SK-N-SH (cell line): ENCODE measurements around the gene KCNE3. TPM values are rescaled to one million over a fixed set of nuclear protein-coding genes. Genes with fewer than 3 reads are reported as not detected.
A peak's percentile ranks its signal among the peaks of the same experiment; 100 is the strongest.

ENCODE experiments used
- CTCF ChIA-PET: fragments of 300-600, 350-600 bp; formaldehyde crosslinking; extraction: SDS; loops from one replicate; lab custom pipeline; 2021; lab: Yijun Ruan, JAX
- POLR2A ChIA-PET: fragments of 350-600 bp; sonication (Branson Sonifier 250); formaldehyde crosslinking; extraction: SDS; loops from one replicate; lab custom pipeline; 2020; ENCODE audit warnings: antibody characterized with exemption, inconsistent platforms; lab: Yijun Ruan, JAX
- DNase-seq: peaks from one replicate; pipeline ENCODE4 v3.0.0; 2012
- H2AFZ ChIP-seq: fragments of 200-600 bp; sonication (generic); 2 replicates; pipeline ENCODE4 v1.8.1; 2016; ENCODE audit warnings: antibody characterized with exemption, mild to moderate bottlenecking, low read depth
- H3F3A ChIP-seq: fragments of 200-600 bp; sonication (generic); replicated peaks from 2 replicates; pipeline ENCODE3; 2016; ENCODE audit warnings: antibody characterized with exemption, mild to moderate bottlenecking; ENCODE audit not compliant: insufficient read depth
- H3K27ac ChIP-seq, 2 experiments: fragments of 200-500 bp in 1 of 2; fragments of 200-600 bp in 1 of 2; sonication (Bioruptor generic) in 1 of 2; sonication (generic), shearing (Covaris generic) in 1 of 2; 2 replicates each; pipeline versions ENCODE4 v1.5.1 to v1.6.1; 2014 to 2016; ENCODE audit warnings: low read depth in 2 of 2, inconsistent platforms in 1 of 2, low read length in 1 of 2, mild to moderate bottlenecking in 1 of 2, mixed read lengths in 1 of 2
- H3K27me3 ChIP-seq: fragments of 200-600 bp; sonication (generic), shearing (Covaris generic); 2 replicates; pipeline ENCODE4 v1.6.1; 2016; ENCODE audit warnings: mixed run types; ENCODE audit not compliant: insufficient read depth
- H3K36me3 ChIP-seq, 2 experiments: fragments of 200-500 bp in 1 of 2; fragments of 200-600 bp in 1 of 2; sonication (Bioruptor generic) in 1 of 2; sonication (generic) in 1 of 2; replicated peaks in 1 of 2; 2 replicates each; pipeline versions ENCODE3 to v1.5.1; 2014 to 2016; ENCODE audit warnings: low read length in 1 of 2, mild to moderate bottlenecking in 1 of 2; ENCODE audit not compliant: insufficient read depth in 2 of 2, control insufficient read depth in 1 of 2
- H3K4me1 ChIP-seq, 2 experiments: fragments of 200-500 bp in 1 of 2; fragments of 200-600 bp in 1 of 2; sonication (Bioruptor generic) in 1 of 2; sonication (generic), shearing (Covaris generic) in 1 of 2; 2 replicates each; pipeline versions ENCODE4 v1.5.1 to v1.6.1; 2014 to 2016; ENCODE audit warnings: low read depth in 1 of 2, low read length in 1 of 2, mixed run types in 1 of 2; ENCODE audit not compliant: insufficient read depth in 2 of 2, control insufficient read depth in 1 of 2
- H3K4me2 ChIP-seq: fragments of 200-600 bp; sonication (generic), shearing (Covaris generic); 2 replicates; pipeline ENCODE4 v1.6.1; 2017; ENCODE audit warnings: mixed run types
- H3K4me3 ChIP-seq, 2 experiments: fragments of 200-500 bp in 1 of 2; fragments of 200-600 bp in 1 of 2; sonication (Bioruptor generic) in 1 of 2; sonication (generic), shearing (Covaris generic) in 1 of 2; 2 replicates each; pipeline versions ENCODE4 v1.5.1 to v1.8.1; 2014 to 2016; ENCODE audit warnings: low read depth in 2 of 2, inconsistent platforms in 1 of 2, low read length in 1 of 2, mild to moderate bottlenecking in 1 of 2, mixed read lengths in 1 of 2, moderate library complexity in 1 of 2
- H3K79me2 ChIP-seq: fragments of 200-600 bp; sonication (generic); 2 replicates; pipeline ENCODE4 v1.8.1; 2017; ENCODE audit warnings: mild to moderate bottlenecking; ENCODE audit not compliant: insufficient read depth
- H3K9ac ChIP-seq: fragments of 200-600 bp; sonication (generic); 2 replicates; pipeline ENCODE4 v1.6.1; 2017; ENCODE audit warnings: mixed run types
- H3K9me2 ChIP-seq: fragments of 200-600 bp; sonication (generic); 2 replicates; pipeline ENCODE4 v1.6.1; 2017; ENCODE audit warnings: mixed run types
- H3K9me3 ChIP-seq: fragments of 200-600 bp; sonication (generic); 2 replicates; pipeline ENCODE4 v1.6.1; 2017; ENCODE audit warnings: mixed run types, mild to moderate bottlenecking, moderate library complexity
- H4K20me1 ChIP-seq: fragments of 200-600 bp; sonication (generic); 2 replicates; pipeline ENCODE4 v1.6.1; 2017; ENCODE audit warnings: mild to moderate bottlenecking, mixed run types; ENCODE audit not compliant: insufficient read depth
- EZH2phosphoT487 ChIP-seq: fragments of 200-600 bp; sonication (generic); IDR thresholded peaks from 2 replicates; pipeline ENCODE4 v1.6.1; 2017; ENCODE audit warnings: low read depth, mixed run types, mild to moderate bottlenecking, antibody characterized with exemption, moderate library complexity, borderline replicate concordance
- FOXJ3 ChIP-seq: sonication (generic); formaldehyde crosslinking; IDR thresholded peaks from 2 replicates; pipeline ENCODE4 v1.5.1; 2020; ENCODE audit warnings: mild to moderate bottlenecking, missing genetic modification reagents
- GATA2 ChIP-seq: sonication (generic); formaldehyde crosslinking; IDR thresholded peaks from 2 replicates; pipeline ENCODE4 v1.5.0; 2020; ENCODE audit warnings: mild to moderate bottlenecking, missing genetic modification reagents
- JUND ChIP-seq: IDR thresholded peaks from 2 replicates; pipeline ENCODE4 v1.4.0; 2012
- MEF2A ChIP-seq: IDR thresholded peaks from 2 replicates; pipeline ENCODE4 v1.4.0; 2012; ENCODE audit warnings: low read depth, borderline replicate concordance
- NRF1 ChIP-seq: IDR thresholded peaks from 2 replicates; pipeline ENCODE4 v1.6.1; 2012; ENCODE audit warnings: low read depth, mild to moderate bottlenecking, low read length
- RCOR1 ChIP-seq: fragments of 150-350 bp; IDR thresholded peaks from 2 replicates; pipeline ENCODE4 v1.6.1; 2017; ENCODE audit warnings: antibody characterized with exemption, low read length
- RFX5 ChIP-seq: IDR thresholded peaks from 2 replicates; pipeline ENCODE4 v1.6.1; 2012; ENCODE audit warnings: mild to moderate bottlenecking, improper control_type of control experiment, low read length
- RXRA ChIP-seq: IDR thresholded peaks from 2 replicates; pipeline ENCODE4 v1.4.0; 2012; ENCODE audit warnings: low read depth, mild to moderate bottlenecking, borderline replicate concordance
- SIN3A ChIP-seq: IDR thresholded peaks from 2 replicates; pipeline ENCODE4 v1.6.1; 2012; ENCODE audit warnings: low read depth, mild to moderate bottlenecking, low read length, moderate library complexity, borderline replicate concordance
- TAF1 ChIP-seq: IDR thresholded peaks from 2 replicates; pipeline ENCODE4 v1.6.1; 2012; ENCODE audit warnings: low read depth, mild to moderate bottlenecking, low read length, moderate library complexity, borderline replicate concordance
- TCF12 ChIP-seq: IDR thresholded peaks from 2 replicates; pipeline ENCODE4 v1.4.0; 2012
- WGBS: methylation state at CpG from one replicate; pipeline ENCODE4 v1.1.6; 2017; ENCODE audit warnings: low lambda C conversion rate; 5-methylcytosine and 5-hydroxymethylcytosine counted together
- polyA plus RNA-seq, 3 experiments: library from polyadenylated mRNA; depleted of rRNA; stranded (reverse); fragments of >200 nt; gene quantifications; 2 replicates each; pipeline ENCODE4 v1.2.3, GENCODE V29; 2012
- TF ChIP-seq, protein P1 (sequence below): fragments of 150-350 bp; IDR thresholded peaks from 2 replicates; pipeline ENCODE4 v1.6.1; 2017; ENCODE audit warnings: antibody characterized with exemption, low read length, low read depth, borderline replicate concordance
- TF ChIP-seq, protein P2 (sequence below): IDR thresholded peaks from 2 replicates; pipeline ENCODE4 v1.6.1; 2012; ENCODE audit warnings: mild to moderate bottlenecking, low read depth, low read length, moderate library complexity
- TF ChIP-seq, protein P3 (sequence below): IDR thresholded peaks from 2 replicates; pipeline ENCODE4 v1.4.0; 2012; ENCODE audit warnings: low read depth, borderline replicate concordance

The KCNE3 gene
- polyA plus RNA-seq, 1 of the 3 experiments (the other 2 are of a cell fraction), result not detected

DNA sequence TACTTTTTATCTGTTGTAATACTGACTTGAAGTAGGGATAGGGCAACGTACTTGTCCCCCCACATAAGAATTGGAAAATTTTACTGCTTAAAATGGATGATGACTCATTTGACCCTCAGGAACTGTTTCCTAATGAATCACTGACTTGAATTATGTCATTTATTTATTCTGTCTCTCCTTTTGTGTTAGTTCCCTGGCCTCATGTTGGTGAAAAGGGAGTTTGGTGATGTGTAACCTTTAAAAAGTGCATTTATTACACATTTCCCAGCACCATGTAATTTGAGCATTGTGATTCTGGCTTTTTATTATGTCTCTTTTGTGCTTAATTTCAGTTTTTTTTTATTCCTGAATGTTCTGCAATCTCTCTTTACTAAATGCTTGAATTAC, 48.8 kb downstream of the KCNE3 start (continued):
- TF ChIP-seq EZH2phosphoT487, result no peak
- no peak for TF ChIP-seq SIN3A
- no peak for TF ChIP-seq NRF1
- TF ChIP-seq, protein P1, sequence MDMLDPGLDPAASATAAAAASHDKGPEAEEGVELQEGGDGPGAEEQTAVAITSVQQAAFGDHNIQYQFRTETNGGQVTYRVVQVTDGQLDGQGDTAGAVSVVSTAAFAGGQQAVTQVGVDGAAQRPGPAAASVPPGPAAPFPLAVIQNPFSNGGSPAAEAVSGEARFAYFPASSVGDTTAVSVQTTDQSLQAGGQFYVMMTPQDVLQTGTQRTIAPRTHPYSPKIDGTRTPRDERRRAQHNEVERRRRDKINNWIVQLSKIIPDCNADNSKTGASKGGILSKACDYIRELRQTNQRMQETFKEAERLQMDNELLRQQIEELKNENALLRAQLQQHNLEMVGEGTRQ, result no peak
- no peak for TF ChIP-seq RCOR1
- TF ChIP-seq TCF12, result no peak; the same call in 1 of the 2 replicates
- TF ChIP-seq FOXJ3 (CRISPR knock-in tag), result no peak
- peak; percentile 81; the same call in 1 of the 2 replicates for TF ChIP-seq MEF2A
- no peak for TF ChIP-seq GATA2 (CRISPR knock-in tag)
- TF ChIP-seq, protein P2, sequence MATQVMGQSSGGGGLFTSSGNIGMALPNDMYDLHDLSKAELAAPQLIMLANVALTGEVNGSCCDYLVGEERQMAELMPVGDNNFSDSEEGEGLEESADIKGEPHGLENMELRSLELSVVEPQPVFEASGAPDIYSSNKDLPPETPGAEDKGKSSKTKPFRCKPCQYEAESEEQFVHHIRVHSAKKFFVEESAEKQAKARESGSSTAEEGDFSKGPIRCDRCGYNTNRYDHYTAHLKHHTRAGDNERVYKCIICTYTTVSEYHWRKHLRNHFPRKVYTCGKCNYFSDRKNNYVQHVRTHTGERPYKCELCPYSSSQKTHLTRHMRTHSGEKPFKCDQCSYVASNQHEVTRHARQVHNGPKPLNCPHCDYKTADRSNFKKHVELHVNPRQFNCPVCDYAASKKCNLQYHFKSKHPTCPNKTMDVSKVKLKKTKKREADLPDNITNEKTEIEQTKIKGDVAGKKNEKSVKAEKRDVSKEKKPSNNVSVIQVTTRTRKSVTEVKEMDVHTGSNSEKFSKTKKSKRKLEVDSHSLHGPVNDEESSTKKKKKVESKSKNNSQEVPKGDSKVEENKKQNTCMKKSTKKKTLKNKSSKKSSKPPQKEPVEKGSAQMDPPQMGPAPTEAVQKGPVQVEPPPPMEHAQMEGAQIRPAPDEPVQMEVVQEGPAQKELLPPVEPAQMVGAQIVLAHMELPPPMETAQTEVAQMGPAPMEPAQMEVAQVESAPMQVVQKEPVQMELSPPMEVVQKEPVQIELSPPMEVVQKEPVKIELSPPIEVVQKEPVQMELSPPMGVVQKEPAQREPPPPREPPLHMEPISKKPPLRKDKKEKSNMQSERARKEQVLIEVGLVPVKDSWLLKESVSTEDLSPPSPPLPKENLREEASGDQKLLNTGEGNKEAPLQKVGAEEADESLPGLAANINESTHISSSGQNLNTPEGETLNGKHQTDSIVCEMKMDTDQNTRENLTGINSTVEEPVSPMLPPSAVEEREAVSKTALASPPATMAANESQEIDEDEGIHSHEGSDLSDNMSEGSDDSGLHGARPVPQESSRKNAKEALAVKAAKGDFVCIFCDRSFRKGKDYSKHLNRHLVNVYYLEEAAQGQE, result no peak
- TF ChIP-seq TAF1, result no peak
- no peak for TF ChIP-seq RFX5

DNA sequence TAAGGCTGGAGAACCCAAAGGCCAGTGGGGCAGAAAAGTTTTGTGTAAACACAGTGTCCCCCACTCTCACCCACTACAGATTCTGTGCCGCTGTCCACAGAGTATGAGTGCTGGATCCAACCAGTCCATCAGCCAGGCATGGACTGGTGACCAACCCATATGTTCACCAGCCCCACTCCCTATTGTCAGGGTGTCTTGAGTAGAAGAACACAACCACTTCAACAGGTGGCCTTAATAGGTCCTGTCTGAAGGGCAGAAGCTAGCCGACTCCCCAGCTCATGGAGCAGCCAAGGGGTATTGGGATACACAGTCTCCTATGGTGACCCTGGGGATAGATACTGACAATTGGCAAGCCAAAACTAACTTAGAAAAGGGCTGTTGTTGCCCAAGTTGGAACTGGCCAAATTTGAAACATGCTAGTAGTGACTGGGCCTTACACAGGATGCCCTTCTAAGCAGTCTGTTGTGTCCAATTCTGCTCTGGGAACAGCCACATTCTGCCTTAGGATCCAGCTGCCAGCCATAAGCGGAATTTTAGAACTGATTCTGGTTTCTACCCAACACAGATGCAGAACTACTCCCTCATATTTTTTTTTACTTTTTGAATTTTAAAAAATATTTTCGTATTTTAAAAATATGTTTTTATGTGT, 49.4 kb downstream of the KCNE3 start:
- H3K4me1 ChIP-seq, result peaks cover 0 to 18% of the 10 kb centered on the region in 2 experiments; a peak in 3 of 4 replicates
- DNase-seq, result no peak
- no peaks in the 10 kb centered on the region for H3K9me3 ChIP-seq
- no peak overlapping the region for H3K4me3 ChIP-seq
- no peaks in the 10 kb centered on the region for H3K9me2 ChIP-seq
- 0 out of 2 replicates have a peak overlapping the region, but pooled peaks have one; percentile 39 for H2AFZ ChIP-seq
- TF ChIP-seq, protein P3, sequence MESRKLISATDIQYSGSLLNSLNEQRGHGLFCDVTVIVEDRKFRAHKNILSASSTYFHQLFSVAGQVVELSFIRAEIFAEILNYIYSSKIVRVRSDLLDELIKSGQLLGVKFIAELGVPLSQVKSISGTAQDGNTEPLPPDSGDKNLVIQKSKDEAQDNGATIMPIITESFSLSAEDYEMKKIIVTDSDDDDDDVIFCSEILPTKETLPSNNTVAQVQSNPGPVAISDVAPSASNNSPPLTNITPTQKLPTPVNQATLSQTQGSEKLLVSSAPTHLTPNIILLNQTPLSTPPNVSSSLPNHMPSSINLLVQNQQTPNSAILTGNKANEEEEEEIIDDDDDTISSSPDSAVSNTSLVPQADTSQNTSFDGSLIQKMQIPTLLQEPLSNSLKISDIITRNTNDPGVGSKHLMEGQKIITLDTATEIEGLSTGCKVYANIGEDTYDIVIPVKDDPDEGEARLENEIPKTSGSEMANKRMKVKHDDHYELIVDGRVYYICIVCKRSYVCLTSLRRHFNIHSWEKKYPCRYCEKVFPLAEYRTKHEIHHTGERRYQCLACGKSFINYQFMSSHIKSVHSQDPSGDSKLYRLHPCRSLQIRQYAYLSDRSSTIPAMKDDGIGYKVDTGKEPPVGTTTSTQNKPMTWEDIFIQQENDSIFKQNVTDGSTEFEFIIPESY, result no peak
- TF ChIP-seq RXRA (no peak), RFX5 (no peak), JUND (no peak), NRF1 (no peak), TAF1 (no peak)
- TF ChIP-seq, protein P2, result peak; percentile 94
- H3K27ac ChIP-seq, result peak overlapping the region in 1 of 2 experiments; percentile 93; a peak in 2 of 4 replicates
- no peak overlapping the region for H3K9ac ChIP-seq
- H3F3A ChIP-seq, result peaks cover 13% of the 10 kb centered on the region
- no peaks in the 10 kb centered on the region for H3K27me3 ChIP-seq
- H3K36me3 ChIP-seq, result no peaks in the 10 kb centered on the region
- no peak overlapping the region; the same call in 1 of the 2 replicates for H3K4me2 ChIP-seq
- 82% methylated on average over 4 of the region's 4 CpGs for whole genome bisulfite sequencing
- POLR2A ChIA-PET, result no interaction called here
- CTCF ChIA-PET, result interaction anchor here (2.2 to 2.5 kb wide), 2 partner anchors 31 to 35 kb away, joined by 6 to 11 read pairs; no protein-coding TSS in a partner anchor
- no peaks in the 10 kb centered on the region for H3K79me2 ChIP-seq
- no peaks in the 10 kb centered on the region for H4K20me1 ChIP-seq
